H9 (cell line): ENCODE results near the gene CDC37L1. TPM values are rescaled to one million over a fixed set of nuclear protein-coding genes. Genes with fewer than 3 reads are reported as not detected.

ENCODE experiments used
- DNase-seq: peaks from one replicate; pipeline ENCODE4 v3.0.0-alpha.2; 2017
- H2AFZ ChIP-seq: one replicate; pipeline ENCODE4 v1.6.1; 2013; ENCODE audit warnings: mild to moderate bottlenecking, low read length, control low read depth, moderate library complexity
- H2AK5ac ChIP-seq: 2 replicates; pipeline ENCODE4 v1.6.1; 2013; ENCODE audit warnings: low read length, control low read depth, mixed read lengths; ENCODE audit not compliant: insufficient read length
- H2BK120ac ChIP-seq: one replicate; pipeline ENCODE4 v1.6.1; 2013; ENCODE audit warnings: low read depth, mild to moderate bottlenecking, low read length, control low read depth, inconsistent platforms; ENCODE audit not compliant: poor library complexity, severe bottlenecking
- H2BK12ac ChIP-seq: 2 replicates; pipeline ENCODE4 v1.6.1; 2013; ENCODE audit warnings: low read length, control low read depth, mixed read lengths, low read depth; ENCODE audit not compliant: insufficient read length
- H2BK15ac ChIP-seq: 2 replicates; pipeline ENCODE4 v1.6.1; 2013; ENCODE audit warnings: low read depth, low read length, control low read depth
- H2BK20ac ChIP-seq: one replicate; pipeline ENCODE4 v1.6.1; 2013; ENCODE audit warnings: low read depth, mild to moderate bottlenecking, low read length, control low read depth, inconsistent platforms; ENCODE audit not compliant: poor library complexity, severe bottlenecking
- H2BK5ac ChIP-seq: 2 replicates; pipeline ENCODE4 v1.6.1; 2013; ENCODE audit warnings: low read length, control low read depth, mixed read lengths; ENCODE audit not compliant: insufficient read length
- H3K14ac ChIP-seq: 2 replicates; pipeline ENCODE4 v1.6.1; 2013; ENCODE audit warnings: low read length, control low read depth; ENCODE audit not compliant: insufficient read depth
- H3K18ac ChIP-seq: 2 replicates; pipeline ENCODE4 v1.6.1; 2013; ENCODE audit warnings: low read depth, mild to moderate bottlenecking, mixed read lengths, low read length, control low read depth; ENCODE audit not compliant: insufficient read length
- H3K23ac ChIP-seq: 2 replicates; pipeline ENCODE4 v1.6.1; 2013; ENCODE audit warnings: low read length, control low read depth, mixed read lengths, low read depth; ENCODE audit not compliant: insufficient read length
- H3K23me2 ChIP-seq: 2 replicates; pipeline ENCODE4 v1.6.1; 2013; ENCODE audit warnings: low read depth, mild to moderate bottlenecking, mixed read lengths, low read length, control low read depth; ENCODE audit not compliant: insufficient read length, poor library complexity, severe bottlenecking
- H3K27ac ChIP-seq: 2 replicates; pipeline ENCODE4 v1.5.1; 2013; ENCODE audit warnings: low read length, control low read depth, mixed read lengths, low read depth; ENCODE audit not compliant: insufficient read length
- H3K27me3 ChIP-seq: 2 replicates; pipeline ENCODE4 v1.6.1; 2013; ENCODE audit warnings: low read length, control low read depth, inconsistent platforms; ENCODE audit not compliant: insufficient read depth
- H3K4ac ChIP-seq: 2 replicates; pipeline ENCODE4 v1.6.1; 2013; ENCODE audit warnings: low read depth, mild to moderate bottlenecking, control low read depth, inconsistent platforms, low read length, moderate library complexity
- H3K4me1 ChIP-seq: 2 replicates; pipeline ENCODE4 v1.6.1; 2013; ENCODE audit warnings: low read length, control low read depth, inconsistent platforms; ENCODE audit not compliant: insufficient read depth
- H3K4me2 ChIP-seq: 2 replicates; pipeline ENCODE4 v1.6.1; 2013; ENCODE audit warnings: low read length, control low read depth, mixed read lengths; ENCODE audit not compliant: insufficient read length, insufficient read depth
- H3K56ac ChIP-seq: 2 replicates; pipeline ENCODE4 v1.6.1; 2013; ENCODE audit warnings: low read depth, mild to moderate bottlenecking, mixed read lengths, low read length, control low read depth; ENCODE audit not compliant: insufficient read length
- H3K79me1 ChIP-seq: 2 replicates; pipeline ENCODE4 v1.6.1; 2013; ENCODE audit warnings: low read depth, mild to moderate bottlenecking, moderate library complexity, low read length, control low read depth, inconsistent platforms; ENCODE audit not compliant: insufficient read depth, poor library complexity, severe bottlenecking
- H3K79me2 ChIP-seq: 2 replicates; pipeline ENCODE4 v1.6.1; 2013; ENCODE audit warnings: low read length, control low read depth, inconsistent platforms; ENCODE audit not compliant: insufficient read depth
- H3K9ac ChIP-seq: 2 replicates; pipeline ENCODE4 v1.6.1; 2013; ENCODE audit warnings: low read length, control low read depth, mixed read lengths; ENCODE audit not compliant: insufficient read length; ENCODE audit errors: extremely low read depth
- H3K9me3 ChIP-seq: one replicate; pipeline ENCODE4 v1.6.1; 2013; ENCODE audit warnings: low read depth, low read length, inconsistent platforms; ENCODE audit not compliant: control insufficient read depth
- H3T11ph ChIP-seq: one replicate; pipeline ENCODE4 v1.6.1; 2013; ENCODE audit warnings: mild to moderate bottlenecking, low read length, control low read depth, inconsistent platforms
- H4K20me1 ChIP-seq: one replicate; pipeline ENCODE4 v1.6.1; 2013; ENCODE audit not compliant: control insufficient read depth, insufficient read length, insufficient read depth
- H4K5ac ChIP-seq: 2 replicates; pipeline ENCODE4 v1.6.1; 2013; ENCODE audit warnings: low read depth, mild to moderate bottlenecking, mixed read lengths, low read length, control low read depth; ENCODE audit not compliant: insufficient read length
- H4K8ac ChIP-seq: replicated peaks from 2 replicates; pipeline ENCODE4 v1.6.1; 2013; ENCODE audit warnings: low read length, control low read depth, mixed read lengths, low read depth; ENCODE audit not compliant: insufficient read length
- H4K91ac ChIP-seq: 2 replicates; pipeline ENCODE4 v1.6.1; 2013; ENCODE audit warnings: low read depth, mild to moderate bottlenecking, moderate library complexity, mixed read lengths, low read length, control low read depth; ENCODE audit not compliant: insufficient read length
- H3K27ac Mint-ChIP-seq, 3 experiments: 2 replicates in 2 of 3; 3 replicates in 1 of 3; pipeline ENCODE4 v1.8.0; 2020 to 2021; ENCODE audit warnings: mixed read lengths in 3 of 3, mild to moderate bottlenecking in 1 of 3, moderate library complexity in 1 of 3
- H3K27me3 Mint-ChIP-seq: 2 replicates; pipeline ENCODE4 v1.8.0; 2021; ENCODE audit warnings: low read depth, mild to moderate bottlenecking, moderate library complexity, mixed read lengths
- H3K36me3 Mint-ChIP-seq, 3 experiments: 2 replicates in 2 of 3; 3 replicates in 1 of 3; pipeline ENCODE4 v1.8.0; 2020 to 2021; ENCODE audit warnings: low read depth in 3 of 3, mixed read lengths in 3 of 3; ENCODE audit not compliant: insufficient read depth in 1 of 3
- H3K4me1 Mint-ChIP-seq, 2 experiments: 2 replicates each; pipeline ENCODE4 v1.8.0; 2020; ENCODE audit warnings: mixed read lengths in 2 of 2
- H3K4me3 Mint-ChIP-seq, 2 experiments: 2 replicates in 1 of 2; 3 replicates in 1 of 2; pipeline ENCODE4 v1.8.0; 2020 to 2021; ENCODE audit warnings: mild to moderate bottlenecking in 2 of 2, mixed read lengths in 2 of 2, moderate library complexity in 1 of 2
- H3K9me3 Mint-ChIP-seq, 2 experiments: 2 replicates in 1 of 2; 3 replicates in 1 of 2; pipeline ENCODE4 v1.8.0; 2020; ENCODE audit warnings: mild to moderate bottlenecking in 2 of 2, mixed read lengths in 2 of 2, moderate library complexity in 1 of 2
- WGBS: extraction: QIAGEN DNeasy Blood & Tissue Kit; methylation state at CpG from one replicate; pipeline ENCODE4 v1.1.7; 2013; ENCODE audit warnings: missing lambda C conversion rate, low lambda C conversion rate, mixed read lengths; ENCODE audit not compliant: insufficient read length; ENCODE audit errors: extremely low coverage; 5-methylcytosine and 5-hydroxymethylcytosine counted together
- total RNA-seq: library from RNA; stranded (reverse); gene quantifications from 2 replicates; pipeline ENCODE4 v1.2.1, GENCODE V29; 2021
- TF ChIP-seq, protein P1 (sequence below): fragments of 200-600 bp; sonication (generic); conservative IDR thresholded peaks from 3 replicates; pipeline ENCODE4 v1.8.0; 2021; ENCODE audit warnings: antibody characterized with exemption, mild to moderate bottlenecking

Gene CDC37L1
- total RNA-seq, 1 experiment from 2014 or later, result 17.6 TPM

DNA sequence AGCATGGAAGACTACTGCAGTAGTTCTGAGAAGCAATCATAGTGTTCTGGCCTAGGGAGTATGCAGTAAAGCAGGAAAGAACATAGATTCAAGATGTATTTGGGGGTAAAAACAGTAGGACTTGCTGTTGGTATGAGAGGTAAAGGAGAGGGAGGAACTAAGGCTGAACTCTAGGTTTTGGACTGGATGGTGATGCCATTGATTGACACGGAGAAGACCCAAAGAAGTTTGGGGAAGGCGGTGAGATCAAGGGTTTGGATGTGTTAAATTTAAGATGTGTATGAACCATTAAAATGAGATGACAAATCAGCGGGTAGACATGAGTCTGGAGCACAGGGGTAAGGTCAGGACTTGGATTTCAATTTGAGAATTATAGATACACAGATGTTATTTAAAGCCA lies 2.0 kb upstream of the CDC37L1 start:
- Histone ChIP-seq H2BK12ac (no peak overlapping the region), H3K18ac (no peak overlapping the region), H4K20me1 (no peaks in the 10 kb centered on the region), H3K27ac (no peak overlapping the region), H2BK20ac (no peak overlapping the region), H3K79me1 (no peaks in the 10 kb centered on the region), H2BK5ac (no peak overlapping the region), H4K5ac (no peak overlapping the region), H3K79me2 (peaks cover 8% of the 10 kb centered on the region; the same call in 1 of the 2 replicates), H3K14ac (no peak overlapping the region), H3K4me1 (no peaks in the 10 kb centered on the region; the same call in 1 of the 2 replicates), H3K27me3 (no peaks in the 10 kb centered on the region), H3K9me3 (no peaks in the 10 kb centered on the region), H3K4ac (no peak overlapping the region), H2AFZ (no peak overlapping the region), H2AK5ac (no peak overlapping the region), H4K8ac (no peak overlapping the region), H2BK120ac (no peak overlapping the region), H3K23ac (no peak overlapping the region), H3K23me2 (peaks cover 9% of the 10 kb centered on the region), H3K56ac (no peak overlapping the region), H3T11ph (no peak overlapping the region), H3K9ac (no peak overlapping the region), H4K91ac (no peak overlapping the region), H3K4me2 (no peak overlapping the region), H2BK15ac (no peak overlapping the region)
- Mint-ChIP-seq H3K4me1 (0 out of 4 replicates have a peak, but pooled peaks cover 0 to 2% of the 10 kb centered on the region in 2 experiments), H3K27me3 (no peaks in the 10 kb centered on the region; the same call in 1 of the 2 replicates), H3K27ac (no peak overlapping the region), H3K4me3 (no peak overlapping the region), H3K9me3 (no peaks in the 10 kb centered on the region), H3K36me3 (no peaks in the 10 kb centered on the region)
- no CpG with 5 or more reads among the region's 3 CpGs for WGBS
- DNase-seq, result no peak
- TF ChIP-seq, protein P1, sequence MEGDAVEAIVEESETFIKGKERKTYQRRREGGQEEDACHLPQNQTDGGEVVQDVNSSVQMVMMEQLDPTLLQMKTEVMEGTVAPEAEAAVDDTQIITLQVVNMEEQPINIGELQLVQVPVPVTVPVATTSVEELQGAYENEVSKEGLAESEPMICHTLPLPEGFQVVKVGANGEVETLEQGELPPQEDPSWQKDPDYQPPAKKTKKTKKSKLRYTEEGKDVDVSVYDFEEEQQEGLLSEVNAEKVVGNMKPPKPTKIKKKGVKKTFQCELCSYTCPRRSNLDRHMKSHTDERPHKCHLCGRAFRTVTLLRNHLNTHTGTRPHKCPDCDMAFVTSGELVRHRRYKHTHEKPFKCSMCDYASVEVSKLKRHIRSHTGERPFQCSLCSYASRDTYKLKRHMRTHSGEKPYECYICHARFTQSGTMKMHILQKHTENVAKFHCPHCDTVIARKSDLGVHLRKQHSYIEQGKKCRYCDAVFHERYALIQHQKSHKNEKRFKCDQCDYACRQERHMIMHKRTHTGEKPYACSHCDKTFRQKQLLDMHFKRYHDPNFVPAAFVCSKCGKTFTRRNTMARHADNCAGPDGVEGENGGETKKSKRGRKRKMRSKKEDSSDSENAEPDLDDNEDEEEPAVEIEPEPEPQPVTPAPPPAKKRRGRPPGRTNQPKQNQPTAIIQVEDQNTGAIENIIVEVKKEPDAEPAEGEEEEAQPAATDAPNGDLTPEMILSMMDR, result no peak
